ENCODE measurements around the gene RPL12.

The RPL12 gene

DNA sequence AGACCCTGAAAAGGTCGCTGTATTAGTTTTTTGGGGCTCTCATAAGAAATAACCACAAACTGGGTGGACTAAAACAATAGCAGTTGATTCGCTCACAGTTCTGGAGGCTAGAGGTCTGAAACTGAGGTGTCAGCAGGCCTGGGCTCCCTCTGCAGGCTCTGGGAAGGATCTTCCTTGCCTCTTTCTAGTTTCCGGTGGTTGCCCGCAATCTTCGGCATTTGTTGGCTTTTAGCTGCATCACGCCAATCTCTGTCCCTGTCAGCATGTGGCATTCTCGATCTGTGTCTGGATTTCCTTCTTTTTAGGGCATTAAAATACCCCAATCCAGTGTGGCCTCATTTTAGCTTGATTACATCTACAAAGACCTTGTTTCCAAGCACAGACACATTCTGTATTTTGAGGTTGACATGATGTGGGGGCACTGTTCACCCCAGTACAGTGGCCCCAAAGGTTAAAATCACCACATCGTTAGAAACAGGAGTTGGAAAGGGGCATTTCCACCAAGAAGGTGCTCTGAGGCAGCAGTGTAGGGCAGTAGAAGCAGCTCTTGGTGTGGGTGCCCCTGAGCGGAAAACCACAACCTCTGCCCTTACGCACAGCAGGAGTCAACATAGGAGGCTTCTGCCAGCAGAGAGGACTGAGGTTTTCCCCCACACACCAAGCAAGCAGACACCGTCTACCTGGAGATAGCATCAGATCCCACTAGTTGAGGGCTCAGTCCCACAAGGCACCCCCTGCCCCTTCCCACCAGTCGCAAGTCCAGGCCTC lies 13.5 kb downstream of the RPL12 start:
- DNase-seq, result no peak

DNA sequence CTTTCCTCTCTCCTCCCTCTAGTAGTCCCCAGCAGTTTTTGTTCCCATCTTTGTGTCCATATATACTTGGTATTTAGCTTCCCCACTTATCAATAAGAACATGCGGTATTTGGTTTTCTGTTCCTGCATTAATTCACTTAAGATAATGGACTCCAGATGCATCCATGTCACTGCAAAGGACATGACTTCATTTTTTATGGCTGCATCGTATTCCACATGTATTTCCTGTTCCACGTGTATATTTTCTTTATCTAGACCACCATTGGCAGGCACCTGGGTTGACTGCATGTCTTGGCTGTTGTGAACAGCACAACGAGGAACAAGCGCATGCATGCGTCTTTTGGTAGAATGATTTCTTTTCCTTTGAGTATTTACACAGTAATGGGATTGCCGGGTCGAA lies 20.8 kb downstream of the RPL12 start:
- DNase-seq, result no peak

GRCh38 chr9:127428348-127428747 lies 22.9 kb downstream of the RPL12 start:
- no peak for DNase-seq

GRCh38 chr9:127426756-127427155 lies 24.4 kb downstream of the RPL12 start:
- DNase-seq, result no peak

- DNase-seq, result no peak
These were observed 26.6 kb downstream of the RPL12 start for GRCh38 chr9:127424676-127424999.

DNA sequence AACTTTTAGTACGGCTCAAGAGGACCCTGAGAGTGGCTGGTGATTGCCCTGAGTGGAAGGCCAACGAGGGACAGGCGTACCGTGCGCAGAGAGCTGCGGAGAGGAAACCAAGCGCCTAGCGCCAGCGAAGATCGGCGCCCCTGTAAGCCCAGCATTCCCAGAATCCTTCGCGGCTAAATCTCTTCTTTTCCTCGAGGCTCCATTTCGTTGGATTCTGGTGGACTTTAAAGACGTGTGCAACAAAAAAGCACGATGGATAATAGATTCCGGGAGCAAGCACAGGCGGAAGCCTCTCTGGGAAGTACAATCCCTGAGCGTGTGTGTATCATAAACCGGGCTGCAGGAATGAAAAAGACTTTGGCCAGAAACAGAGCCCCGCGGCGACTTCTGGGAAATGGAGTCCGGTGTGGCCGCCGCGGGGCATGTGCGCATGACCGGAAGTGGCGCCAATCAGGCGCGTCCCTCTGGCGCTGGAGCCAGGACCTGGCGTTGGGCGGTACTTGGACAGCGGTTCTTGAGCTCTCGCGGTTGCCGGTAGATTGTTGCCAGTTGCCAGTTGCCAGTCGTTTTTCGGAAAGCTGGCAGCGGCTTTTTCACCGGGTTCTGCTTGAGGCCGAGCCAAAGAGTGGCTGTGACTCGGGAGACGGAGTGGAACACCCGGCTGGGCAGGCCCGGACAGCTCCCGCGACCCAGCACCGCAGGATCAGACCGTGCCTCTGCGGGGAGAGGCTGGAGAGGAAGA lies 27.1 kb downstream of the RPL12 start, which contains the start of gene ZNF79:
ZNF79 (plus strand) TSS at position 449 of the 742 bp plus-strand sequence. CDS start 406 bp downstream, outside the sequence.
- DNase-seq, result peak; percentile 70

DNA sequence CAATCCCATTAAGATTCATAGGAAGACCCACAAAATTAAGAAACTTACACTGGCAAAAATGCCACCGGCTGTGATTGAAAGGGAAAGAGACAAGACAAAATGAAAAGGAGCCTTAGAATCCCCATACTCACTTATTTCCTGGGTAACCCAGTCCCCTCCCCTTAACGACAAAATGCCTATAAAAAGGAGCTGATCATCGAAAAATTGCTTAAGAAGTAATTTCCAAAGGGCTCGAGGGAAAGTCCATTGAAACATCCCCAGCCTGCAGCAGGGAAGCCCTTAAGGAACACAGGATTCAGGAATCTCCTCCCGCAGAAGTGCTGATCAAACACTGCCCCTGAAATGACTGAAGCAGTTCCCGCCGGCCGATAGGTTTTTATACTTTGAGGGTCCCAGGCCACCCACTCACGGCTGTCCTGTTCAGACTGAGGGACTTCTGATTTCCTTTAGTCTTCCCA lies 27.7 kb downstream of the RPL12 start:
- DNase-seq, result no peak

DNA sequence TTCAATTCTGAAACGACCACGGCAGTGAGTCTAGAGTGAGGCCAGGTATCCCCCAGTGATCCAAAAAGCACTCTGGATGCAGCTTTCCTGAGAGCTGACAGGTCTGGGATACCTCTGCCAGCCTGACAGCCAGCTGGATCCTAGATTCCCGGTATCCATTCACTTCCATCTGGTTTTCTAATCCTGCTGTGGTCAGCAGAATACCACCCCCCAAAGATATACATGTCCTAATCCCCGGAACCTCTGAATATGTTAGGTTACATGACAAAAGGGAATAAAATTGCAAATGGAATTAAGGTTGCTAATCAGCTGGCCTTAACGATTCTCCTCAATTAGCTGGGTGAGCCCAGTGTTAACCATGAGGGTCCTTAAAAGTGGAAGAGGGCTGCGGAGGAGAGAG lies 28.4 kb downstream of the RPL12 start:
- DNase-seq, result no peak

- DNase-seq, result no peak
These were observed 28.9 kb downstream of the RPL12 start for GRCh38 chr9:127422133-127422782.

- no peak for DNase-seq
These were observed 30.1 kb downstream of the RPL12 start for GRCh38 chr9:127421057-127421456.

- no peak for DNase-seq
These were observed 31.9 kb downstream of the RPL12 start for GRCh38 chr9:127419348-127419747.

- no peak for DNase-seq
These were observed 33.2 kb downstream of the RPL12 start for GRCh38 chr9:127418037-127418471.

GRCh38 chr9:127417131-127418036 lies 33.8 kb downstream of the RPL12 start:
- no peak for DNase-seq

DNA sequence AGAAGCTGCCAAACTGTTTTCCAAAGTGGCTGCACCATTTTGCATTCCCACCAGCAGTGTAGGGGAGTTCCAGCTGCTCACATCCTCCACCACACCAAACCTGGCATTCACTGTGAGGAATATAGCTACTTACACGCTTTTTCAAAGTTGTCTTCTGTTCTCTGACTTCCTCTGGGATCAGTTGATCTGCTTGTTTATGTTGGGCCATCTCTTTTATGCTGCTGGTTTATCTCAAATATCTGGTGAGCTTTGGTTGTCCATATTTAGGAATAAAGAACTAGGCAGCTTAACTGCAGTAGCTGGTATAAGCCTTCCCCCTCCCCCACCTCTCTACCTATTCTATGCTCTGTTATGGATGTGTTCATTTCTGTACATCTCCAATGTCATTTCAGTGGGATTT lies 35.5 kb downstream of the RPL12 start:
- no peak for DNase-seq

DNA sequence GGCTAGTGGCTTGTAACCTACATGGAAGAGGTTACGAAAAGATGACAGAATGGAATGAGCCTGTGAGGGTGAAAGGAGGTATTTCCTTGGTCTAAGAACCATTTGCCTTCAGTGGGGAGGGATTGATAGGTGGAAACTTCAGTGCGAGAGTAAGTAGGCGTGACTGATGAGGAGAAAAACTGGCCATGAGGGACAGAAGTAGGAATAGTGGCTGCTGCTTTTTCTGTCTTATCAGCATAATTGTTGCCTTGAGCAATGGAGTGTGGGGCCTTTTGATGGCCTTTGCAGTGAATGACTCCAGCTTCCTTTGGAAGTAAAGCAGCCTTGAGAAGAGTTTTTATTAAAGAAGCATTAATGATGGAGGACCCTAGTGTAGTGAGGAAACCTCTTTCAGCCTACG lies 36.1 kb downstream of the RPL12 start:
- DNase-seq, result no peak

DNA sequence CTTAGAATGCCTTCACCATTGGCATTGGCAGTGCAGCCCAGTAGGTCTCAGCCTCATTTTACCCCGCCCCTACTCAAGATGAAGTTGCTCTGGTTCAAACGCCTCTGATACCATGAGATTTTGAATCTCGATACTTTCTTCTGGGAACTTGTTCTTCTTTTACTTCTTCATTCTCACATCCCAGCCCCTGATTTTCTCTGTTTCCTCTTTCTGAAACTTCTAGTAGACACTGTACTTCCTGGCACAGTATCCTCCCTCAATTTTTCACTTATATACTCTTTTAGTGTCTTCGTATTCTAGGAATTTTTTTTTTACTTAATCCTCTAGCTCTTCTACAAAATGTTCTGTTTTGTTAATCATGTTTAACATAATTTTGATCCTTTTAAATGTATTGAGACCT lies 40.1 kb downstream of the RPL12 start:
- DNase-seq, result no peak

GRCh38 chr9:127407492-127407843 lies 43.7 kb downstream of the RPL12 start:
- no peak for DNase-seq

DNA sequence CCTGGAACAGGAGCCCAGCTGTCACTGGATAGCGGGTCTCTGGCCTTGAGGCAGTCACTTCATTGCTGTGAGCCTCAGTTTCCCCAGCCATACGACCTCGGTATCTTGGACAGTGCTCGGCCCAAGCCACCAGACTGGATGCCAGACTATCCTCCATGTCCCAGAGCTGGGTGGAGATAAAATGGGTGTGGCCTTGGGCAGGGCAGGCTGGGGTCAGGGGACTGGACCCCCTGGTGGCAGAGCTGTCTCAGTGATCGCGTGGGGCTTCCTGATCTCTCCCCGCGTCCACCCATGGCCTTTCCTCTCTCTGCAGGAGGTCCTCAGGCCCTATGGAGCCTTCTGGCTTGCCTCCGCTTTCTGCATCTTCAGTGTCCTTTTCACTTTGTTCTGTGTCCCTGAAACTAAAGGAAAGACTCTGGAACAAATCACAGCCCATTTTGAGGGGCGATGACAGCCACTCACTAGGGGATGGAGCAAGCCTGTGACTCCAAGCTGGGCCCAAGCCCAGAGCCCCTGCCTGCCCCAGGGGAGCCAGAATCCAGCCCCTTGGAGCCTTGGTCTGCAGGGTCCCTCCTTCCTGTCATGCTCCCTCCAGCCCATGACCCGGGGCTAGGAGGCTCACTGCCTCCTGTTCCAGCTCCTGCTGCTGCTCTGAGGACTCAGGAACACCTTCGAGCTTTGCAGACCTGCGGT lies 44.3 kb downstream of the RPL12 start:
- no peak for DNase-seq

DNA sequence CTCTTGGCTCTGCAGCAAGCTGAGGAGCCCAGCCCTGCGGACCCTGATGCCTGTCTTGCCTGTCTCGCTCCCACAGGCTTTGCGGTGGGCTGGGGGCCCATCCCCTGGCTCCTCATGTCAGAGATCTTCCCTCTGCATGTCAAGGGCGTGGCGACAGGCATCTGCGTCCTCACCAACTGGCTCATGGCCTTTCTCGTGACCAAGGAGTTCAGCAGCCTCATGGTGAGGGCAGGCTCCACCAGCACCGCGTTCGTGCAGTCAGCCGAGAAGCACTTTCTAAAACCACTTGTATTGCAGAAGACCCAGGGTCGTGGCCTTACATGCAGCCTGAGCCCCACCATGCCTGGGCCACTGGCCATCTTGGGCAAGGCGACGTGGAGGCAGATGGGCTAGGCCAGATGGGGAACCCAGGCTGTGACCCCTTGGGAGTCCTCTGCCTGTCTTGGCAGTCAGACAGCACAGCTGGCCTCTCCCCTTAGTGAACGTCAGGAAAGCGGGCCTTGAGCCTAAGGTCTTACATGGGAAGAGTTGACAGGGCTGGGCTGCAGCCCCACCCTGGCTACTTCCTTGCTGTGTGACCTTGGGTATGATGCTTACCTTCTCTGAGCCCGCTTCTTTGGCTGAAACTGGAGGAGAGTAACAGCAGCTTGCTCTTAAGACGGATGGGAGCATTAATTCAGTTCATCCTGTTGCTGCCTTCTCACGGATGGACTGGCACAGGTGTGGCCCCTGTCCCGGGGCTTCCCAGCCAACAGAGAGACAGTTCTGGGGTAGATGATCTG lies 45.7 kb downstream of the RPL12 start:
- DNase-seq, result no peak

- no peak for DNase-seq
These were observed 46.6 kb downstream of the RPL12 start for GRCh38 chr9:127404631-127405030.

DNA sequence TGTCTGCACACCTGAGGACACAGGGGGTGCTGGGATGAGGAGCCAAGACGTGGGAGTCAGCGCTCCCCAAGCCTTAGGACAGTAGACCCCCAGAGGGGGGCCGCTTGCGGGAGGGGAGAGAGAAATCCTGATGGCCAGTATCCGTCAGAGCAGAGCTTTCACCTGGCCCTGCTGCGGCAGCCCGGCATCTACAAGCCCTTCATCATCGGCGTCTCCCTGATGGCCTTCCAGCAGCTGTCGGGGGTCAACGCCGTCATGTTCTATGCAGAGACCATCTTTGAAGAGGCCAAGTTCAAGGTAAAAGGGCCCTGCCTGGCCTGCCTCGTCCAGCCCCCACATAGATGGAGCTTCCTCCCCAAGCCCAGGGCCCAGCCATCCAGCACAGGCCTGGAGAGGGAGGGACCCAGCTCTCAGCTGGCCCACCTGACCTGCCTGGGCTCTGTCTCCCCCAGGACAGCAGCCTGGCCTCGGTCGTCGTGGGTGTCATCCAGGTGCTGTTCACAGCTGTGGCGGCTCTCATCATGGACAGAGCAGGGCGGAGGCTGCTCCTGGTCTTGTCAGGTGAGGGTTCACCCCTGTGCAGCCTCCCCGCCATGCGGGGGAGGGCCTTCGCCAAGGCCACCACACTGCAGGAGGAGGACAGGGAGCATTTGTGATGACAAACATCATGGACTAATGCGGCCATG lies 47.6 kb downstream of the RPL12 start:
- DNase-seq, result no peak

All from NCI-H2107 (cell line).